ENCODE results near the gene CYP3A5.
A peak's percentile ranks its signal among the peaks of the same experiment; 100 is the strongest.
"Not testable (repeated sequence)": the region's sequence is repeated elsewhere in the genome, so short reads cannot be mapped to it uniquely, and the experiment has no call there.

Gene CYP3A5

DNA sequence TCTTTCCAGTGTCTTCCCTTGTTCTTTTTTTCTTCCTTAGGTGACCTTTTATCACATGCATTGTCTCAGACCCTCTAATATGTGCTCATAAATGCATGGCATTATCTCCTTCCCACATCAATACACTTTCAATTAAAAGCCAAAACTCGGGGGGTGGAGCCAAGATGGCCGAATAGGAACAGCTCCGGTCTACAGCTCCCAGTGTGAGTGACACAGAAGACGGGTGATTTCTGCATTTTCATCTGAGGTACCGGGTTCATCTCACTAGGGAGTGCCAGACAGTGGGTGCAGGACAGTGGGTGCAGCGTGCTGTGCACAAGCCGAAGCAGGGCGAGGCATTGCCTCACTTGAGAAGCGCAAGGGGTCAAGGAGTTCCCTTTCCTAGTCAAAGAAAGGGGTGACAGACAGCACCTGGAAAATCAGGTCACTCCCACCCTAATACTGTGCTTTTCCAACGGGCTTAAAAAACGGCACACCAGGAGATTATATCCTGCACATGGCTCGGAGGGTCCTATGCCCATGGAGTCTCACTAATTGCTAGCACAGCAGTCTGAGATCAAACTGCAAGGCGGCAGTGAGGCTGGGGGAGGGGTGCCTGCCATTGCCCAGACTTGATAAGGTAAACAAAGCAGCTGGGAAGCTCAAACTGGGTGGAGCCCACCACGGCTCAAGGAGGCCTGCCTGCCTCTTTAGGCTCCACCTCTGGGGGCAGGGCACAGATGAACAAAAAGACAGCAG is 6.2 kb upstream of the CYP3A5 start:
- not testable (repeated sequence) for H3K36me3 ChIP-seq (ENCODE audit: insufficient read depth, low read length); H3K9me3 ChIP-seq (ENCODE audit: low read depth, low read length); DNase-seq (ENCODE audit: low read depth, low spot score); H3K4me3 ChIP-seq; H3K9ac ChIP-seq (ENCODE audit: insufficient read length); H3K27ac ChIP-seq

DNA sequence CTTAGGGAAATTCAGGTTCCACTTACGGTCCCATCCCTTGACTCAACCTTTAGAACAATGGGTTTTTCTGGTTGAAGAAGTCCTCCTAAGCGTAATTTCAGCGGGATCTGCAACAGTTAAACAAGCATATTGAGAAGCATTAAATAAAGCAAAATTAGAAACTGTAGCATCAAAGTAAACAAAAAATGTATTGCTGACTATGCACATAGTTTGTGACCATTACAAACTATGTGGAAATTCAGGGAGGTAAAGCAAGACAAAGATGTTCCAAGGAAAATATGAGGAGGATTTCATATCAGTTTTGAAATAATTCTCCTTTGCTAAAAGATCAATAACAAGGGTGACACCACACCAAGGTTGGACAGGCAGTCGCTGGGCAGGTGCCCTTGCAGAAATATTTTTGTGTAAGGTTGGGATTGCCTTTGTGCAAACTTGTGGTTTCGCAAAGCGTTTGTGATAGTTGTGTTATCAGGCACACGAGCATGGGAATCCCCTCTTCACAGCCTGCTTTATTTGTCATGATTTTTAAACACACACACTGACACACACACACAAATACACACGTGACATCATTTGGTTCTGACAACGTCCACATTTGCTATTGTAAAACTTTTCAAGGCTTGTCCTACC is 5.4 kb upstream of the CYP3A5 start:
- no peak overlapping the region for H3K9ac ChIP-seq (ENCODE audit: insufficient read length)
- no peak overlapping the region for H3K4me3 ChIP-seq
- DNase-seq (ENCODE audit: low read depth, low spot score): no peak
- no peaks in the 10 kb centered on the region for H3K36me3 ChIP-seq (ENCODE audit: insufficient read depth, low read length)
- TF ChIP-seq EZH2 (IDR thresholded peaks at IDR 0.05) (no peak), POLR2AphosphoS5 (IDR thresholded peaks at IDR 0.05; ENCODE audit: borderline replicate concordance, low read depth, low read length) (no peak), FOXP2 (optimal IDR thresholded peaks at IDR 0.05; ENCODE audit: control extremely low read depth, extremely low read length, insufficient read depth) (no peak)
- no peak overlapping the region for H3K27ac ChIP-seq
- H3K9me3 ChIP-seq (ENCODE audit: low read depth, low read length): no peaks in the 10 kb centered on the region; the same call in 1 of the 2 replicates

DNA sequence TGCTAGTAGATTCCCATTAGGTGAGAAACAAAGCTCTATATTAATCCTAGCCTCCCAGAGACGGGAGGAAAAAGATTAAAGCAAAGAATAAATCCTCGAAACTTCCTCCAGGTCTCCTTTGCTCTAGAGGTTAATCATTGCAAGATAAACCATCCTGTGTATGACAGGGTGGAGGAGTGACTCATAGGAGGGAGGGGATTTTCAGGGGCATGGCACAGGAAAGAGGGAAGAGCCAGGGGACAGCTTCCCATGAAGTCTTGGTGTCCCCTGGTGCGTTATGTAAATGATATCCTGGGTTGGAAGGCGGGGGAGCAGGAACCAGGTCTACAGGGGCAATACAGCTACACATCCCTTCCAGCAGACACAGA is 780 bp downstream of the CYP3A5 start:
- Histone ChIP-seq H3K9ac (ENCODE audit: insufficient read length) (peak overlapping the region; percentile 0), H3K4me3 (peak overlapping the region; percentile 67), H3K27ac (no peak overlapping the region), H3K9me3 (ENCODE audit: low read depth, low read length) (no peaks in the 10 kb centered on the region; the same call in 1 of the 2 replicates), H3K36me3 (ENCODE audit: insufficient read depth, low read length) (no peaks in the 10 kb centered on the region)
- no peak for TF ChIP-seq EZH2 (IDR thresholded peaks at IDR 0.05)
- TF ChIP-seq FOXP2 (optimal IDR thresholded peaks at IDR 0.05; ENCODE audit: control extremely low read depth, extremely low read length, insufficient read depth): no peak
- no peak for TF ChIP-seq POLR2AphosphoS5 (IDR thresholded peaks at IDR 0.05; ENCODE audit: borderline replicate concordance, low read depth, low read length)
- no peak for DNase-seq (ENCODE audit: low read depth, low spot score)

GRCh38 chr7:99677648-99678045 is 2.1 kb downstream of the CYP3A5 start:
- Histone ChIP-seq H3K4me3 (no peak overlapping the region), H3K9ac (ENCODE audit: insufficient read length) (no peak overlapping the region), H3K27ac (no peak overlapping the region), H3K9me3 (ENCODE audit: low read depth, low read length) (no peaks in the 10 kb centered on the region; the same call in 1 of the 2 replicates), H3K36me3 (ENCODE audit: insufficient read depth, low read length) (no peaks in the 10 kb centered on the region)
- TF ChIP-seq EZH2 (IDR thresholded peaks at IDR 0.05) (no peak), POLR2AphosphoS5 (IDR thresholded peaks at IDR 0.05; ENCODE audit: borderline replicate concordance, low read depth, low read length) (no peak), FOXP2 (optimal IDR thresholded peaks at IDR 0.05; ENCODE audit: control extremely low read depth, extremely low read length, insufficient read depth) (no peak)
- no peak for DNase-seq (ENCODE audit: low read depth, low spot score)

DNA sequence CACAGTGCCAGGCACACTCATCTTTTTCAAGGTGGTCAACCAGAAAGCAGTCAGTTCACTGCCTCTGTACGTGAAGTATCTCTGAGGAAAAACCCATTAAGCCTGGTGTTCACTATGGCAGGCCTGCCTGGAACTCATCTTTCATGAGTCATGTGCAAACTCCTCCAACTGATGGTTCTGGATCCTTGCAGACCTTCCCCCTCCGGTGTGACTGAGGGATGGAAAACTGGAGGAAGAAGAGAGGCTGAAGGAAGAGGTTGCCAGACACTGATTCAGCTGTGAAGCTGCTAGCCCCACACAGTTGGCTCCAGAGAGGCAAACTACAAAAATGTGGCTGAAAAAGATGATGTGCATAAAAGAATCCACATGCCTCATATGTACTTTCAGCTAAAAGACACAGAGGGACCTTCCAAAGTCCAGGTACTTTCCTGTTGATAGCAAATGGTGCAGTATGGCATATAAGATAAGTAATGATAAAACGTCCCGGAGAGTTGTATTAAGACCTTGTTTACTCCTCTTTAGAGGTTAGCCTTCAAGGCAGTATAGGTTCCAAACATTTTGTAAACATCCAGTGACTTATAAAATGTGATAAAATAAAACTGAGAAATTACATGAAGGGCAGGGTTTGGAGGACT is 2.7 kb downstream of the CYP3A5 start:
- no peak overlapping the region for H3K4me3 ChIP-seq
- no peak for TF ChIP-seq POLR2AphosphoS5 (IDR thresholded peaks at IDR 0.05; ENCODE audit: borderline replicate concordance, low read depth, low read length)
- no peaks in the 10 kb centered on the region for H3K36me3 ChIP-seq (ENCODE audit: insufficient read depth, low read length)
- H3K9ac ChIP-seq (ENCODE audit: insufficient read length): no peak overlapping the region
- no peaks in the 10 kb centered on the region; the same call in 1 of the 2 replicates for H3K9me3 ChIP-seq (ENCODE audit: low read depth, low read length)
- no peak overlapping the region for H3K27ac ChIP-seq
- no peak for DNase-seq (ENCODE audit: low read depth, low spot score)

DNA sequence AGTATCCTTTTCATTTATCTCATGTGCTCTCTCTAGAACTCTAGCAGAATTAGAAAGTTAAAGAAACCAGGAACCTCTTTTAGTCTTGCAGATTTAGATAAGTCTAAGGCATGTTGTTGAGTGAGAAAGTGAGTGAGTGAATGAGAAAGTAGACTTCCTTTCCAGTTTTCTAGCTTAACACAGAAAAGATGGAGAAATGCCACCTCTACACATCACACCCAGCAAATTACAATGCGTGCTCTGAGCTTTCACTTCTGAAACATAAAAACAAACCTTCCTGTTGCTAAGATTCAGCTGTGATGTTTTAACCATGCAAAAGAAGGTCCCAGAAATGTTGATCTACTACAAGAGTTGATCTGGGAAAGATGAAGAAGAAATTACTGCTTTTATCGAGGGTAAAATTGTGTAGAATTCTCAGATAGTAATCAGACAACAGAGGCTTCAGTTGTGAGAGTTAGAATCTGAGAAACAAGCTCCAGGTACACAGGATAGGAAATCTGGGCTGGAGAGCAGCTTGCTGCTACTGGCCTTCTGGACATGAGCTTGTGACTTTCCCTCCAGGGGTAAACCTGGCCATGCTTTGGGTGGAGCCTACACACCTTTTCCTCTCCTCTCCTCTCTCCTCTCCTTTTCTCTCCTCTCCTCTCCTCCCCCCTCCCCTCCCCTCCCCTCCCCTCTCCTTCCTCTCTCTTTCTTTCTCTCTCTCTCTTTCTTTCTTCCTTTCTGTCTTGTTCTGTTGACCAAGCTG is 4.6 kb downstream of the CYP3A5 start:
- H3K36me3 ChIP-seq (ENCODE audit: insufficient read depth, low read length): no peaks in the 10 kb centered on the region
- no peaks in the 10 kb centered on the region for H3K9me3 ChIP-seq (ENCODE audit: low read depth, low read length)
- DNase-seq (ENCODE audit: low read depth, low spot score): no peak
- no peak overlapping the region for H3K4me3 ChIP-seq
- TF ChIP-seq EZH2 (IDR thresholded peaks at IDR 0.05): no peak
- no peak for TF ChIP-seq FOXP2 (optimal IDR thresholded peaks at IDR 0.05; ENCODE audit: control extremely low read depth, extremely low read length, insufficient read depth)
- no peak for TF ChIP-seq POLR2AphosphoS5 (IDR thresholded peaks at IDR 0.05; ENCODE audit: borderline replicate concordance, low read depth, low read length)
- H3K27ac ChIP-seq: no peak overlapping the region
- H3K9ac ChIP-seq (ENCODE audit: insufficient read length): no peak overlapping the region

- DNase-seq (ENCODE audit: low read depth, low spot score): no peak
Observed at GRCh38 chr7:99672573-99672972, 7.2 kb downstream of the CYP3A5 start.

GRCh38 chr7:99669782-99670181 is 10.0 kb downstream of the CYP3A5 start:
- Histone ChIP-seq H3K36me3 (ENCODE audit: insufficient read depth, low read length) (no peaks in the 10 kb centered on the region), H3K27ac (no peak overlapping the region), H3K9me3 (ENCODE audit: low read depth, low read length) (no peaks in the 10 kb centered on the region), H3K9ac (ENCODE audit: insufficient read length) (no peak overlapping the region), H3K4me3 (no peak overlapping the region)
- DNase-seq (ENCODE audit: low read depth, low spot score): no peak
- TF ChIP-seq POLR2AphosphoS5 (IDR thresholded peaks at IDR 0.05; ENCODE audit: borderline replicate concordance, low read depth, low read length) (no peak), EZH2 (IDR thresholded peaks at IDR 0.05) (no peak), FOXP2 (optimal IDR thresholded peaks at IDR 0.05; ENCODE audit: control extremely low read depth, extremely low read length, insufficient read depth) (no peak)

More at GRCh38 chr7:99672573-99672972, 7.2 kb downstream of the CYP3A5 start:
- Histone ChIP-seq H3K9ac (ENCODE audit: insufficient read length) (no peak overlapping the region), H3K9me3 (ENCODE audit: low read depth, low read length) (no peaks in the 10 kb centered on the region), H3K36me3 (ENCODE audit: insufficient read depth, low read length) (no peaks in the 10 kb centered on the region), H3K4me3 (no peak overlapping the region), H3K27ac (no peak overlapping the region)
- no peak for TF ChIP-seq EZH2 (IDR thresholded peaks at IDR 0.05)

Measured in SK-N-MC (cell line).